Muscle layer of duodenum (tissue), 2 donors: ENCODE results near the gene LIN7A.

Experiments
- H3K27ac ChIP-seq: one replicate; pipeline ENCODE4 v1.7.0; 2013; ENCODE audit warnings: mild to moderate bottlenecking, low read length
- H3K27me3 ChIP-seq: one replicate; pipeline ENCODE4 v1.7.0; 2013; ENCODE audit warnings: low read depth, mild to moderate bottlenecking, control low read depth, low read length
- H3K36me3 ChIP-seq, 2 donors: one replicate each; pipeline ENCODE4 v1.7.0; 2013; ENCODE audit warnings: low read length in 2 of 2, control low read depth in 1 of 2, mild to moderate bottlenecking in 1 of 2; ENCODE audit not compliant: insufficient read depth in 2 of 2, control insufficient read depth in 1 of 2
- H3K4me1 ChIP-seq, 2 donors: one replicate each; pipeline ENCODE4 v1.7.0; 2013; ENCODE audit warnings: low read length in 2 of 2, mild to moderate bottlenecking in 2 of 2, control low read depth in 1 of 2, moderate library complexity in 1 of 2; ENCODE audit not compliant: insufficient read depth in 2 of 2, control insufficient read depth in 1 of 2
- H3K4me3 ChIP-seq, 2 donors: one replicate each; pipeline ENCODE4 v1.7.0; 2013; ENCODE audit warnings: low read length in 2 of 2, low read depth in 1 of 2, mild to moderate bottlenecking in 1 of 2
- H3K9me3 ChIP-seq, 2 donors: one replicate each; pipeline ENCODE4 v1.7.0; 2013; ENCODE audit warnings: low read length in 2 of 2, control low read depth in 1 of 2, mild to moderate bottlenecking in 1 of 2; ENCODE audit not compliant: control insufficient read depth in 1 of 2
- donor health status: healthy.

The LIN7A gene

GRCh38 chr12:80749456-80749855 is 188.3 kb downstream of the LIN7A start:
- no peaks in the 10 kb centered on the region for H3K27me3 ChIP-seq
- no peak overlapping the region for H3K27ac ChIP-seq
- H3K9me3 ChIP-seq: no peaks in the 10 kb centered on the region
- H3K4me1 ChIP-seq: no peaks in the 10 kb centered on the region
- H3K4me3 ChIP-seq: no peak overlapping the region
- no peaks in the 10 kb centered on the region for H3K36me3 ChIP-seq

GRCh38 chr12:80747800-80748199 is 189.9 kb downstream of the LIN7A start:
- no peaks in the 10 kb centered on the region for H3K36me3 ChIP-seq
- H3K9me3 ChIP-seq: no peaks in the 10 kb centered on the region
- H3K4me3 ChIP-seq: no peak overlapping the region
- H3K4me1 ChIP-seq: no peaks in the 10 kb centered on the region
- H3K27me3 ChIP-seq: no peaks in the 10 kb centered on the region
- H3K27ac ChIP-seq: no peak overlapping the region

DNA sequence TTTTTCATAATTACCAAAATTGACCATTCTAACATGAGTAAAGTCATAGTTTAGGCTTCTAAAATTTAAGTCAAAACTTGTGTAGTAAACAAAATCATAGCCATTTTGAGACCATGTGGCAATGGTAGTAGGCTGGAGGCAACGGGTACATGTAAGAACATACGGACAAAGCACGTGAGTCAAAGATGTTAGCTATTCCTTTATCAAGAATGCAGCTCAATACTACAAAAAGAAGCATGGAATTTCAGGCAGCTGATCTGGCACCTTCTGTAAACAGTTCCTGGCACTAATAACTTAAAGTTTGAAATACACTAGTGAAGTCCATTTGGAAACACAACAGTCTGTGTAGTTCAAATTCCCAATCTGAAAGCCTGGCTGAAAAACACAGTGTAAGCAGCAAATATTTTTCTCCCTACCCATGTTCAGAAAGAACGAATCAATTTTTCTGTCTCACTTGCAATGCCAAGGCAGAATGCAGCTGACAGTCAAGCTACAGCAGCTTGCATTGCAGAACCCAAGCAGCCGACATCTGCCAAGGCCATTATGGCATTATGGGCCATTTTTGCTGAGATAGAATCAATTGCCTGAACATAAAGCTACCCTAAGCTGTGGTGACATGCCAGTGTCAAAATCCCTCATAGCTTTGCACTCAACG is 191.8 kb downstream of the LIN7A start:
- Histone ChIP-seq H3K9me3 (no peaks in the 10 kb centered on the region), H3K4me3 (no peak overlapping the region), H3K4me1 (no peaks in the 10 kb centered on the region), H3K27me3 (no peaks in the 10 kb centered on the region), H3K27ac (no peak overlapping the region), H3K36me3 (no peaks in the 10 kb centered on the region)
